ES-I3 (cell line): ENCODE data around the gene CCDC33.
"Not testable (repeated sequence)": the region's sequence is repeated elsewhere in the genome, so short reads cannot be mapped to it uniquely, and the experiment has no call there.

Experiments
- H3K36me3 ChIP-seq: 2 replicates; pipeline ENCODE4 v1.6.1; 2013; ENCODE audit warnings: mild to moderate bottlenecking, low read length, control low read depth, moderate library complexity; ENCODE audit not compliant: insufficient read depth
- H3K4me1 ChIP-seq: 2 replicates; pipeline ENCODE4 v1.6.1; 2013; ENCODE audit warnings: mild to moderate bottlenecking, control low read depth, low read length; ENCODE audit not compliant: insufficient read depth
- H3K9ac ChIP-seq: 2 replicates; pipeline ENCODE4 v1.6.1; 2013; ENCODE audit warnings: low read depth, mild to moderate bottlenecking, low read length, moderate library complexity
- H3K9me3 ChIP-seq: 2 replicates; pipeline ENCODE4 v1.6.1; 2013; ENCODE audit warnings: mild to moderate bottlenecking, low read length, moderate library complexity; ENCODE audit not compliant: control insufficient read depth, insufficient read depth

CCDC33 gene

DNA sequence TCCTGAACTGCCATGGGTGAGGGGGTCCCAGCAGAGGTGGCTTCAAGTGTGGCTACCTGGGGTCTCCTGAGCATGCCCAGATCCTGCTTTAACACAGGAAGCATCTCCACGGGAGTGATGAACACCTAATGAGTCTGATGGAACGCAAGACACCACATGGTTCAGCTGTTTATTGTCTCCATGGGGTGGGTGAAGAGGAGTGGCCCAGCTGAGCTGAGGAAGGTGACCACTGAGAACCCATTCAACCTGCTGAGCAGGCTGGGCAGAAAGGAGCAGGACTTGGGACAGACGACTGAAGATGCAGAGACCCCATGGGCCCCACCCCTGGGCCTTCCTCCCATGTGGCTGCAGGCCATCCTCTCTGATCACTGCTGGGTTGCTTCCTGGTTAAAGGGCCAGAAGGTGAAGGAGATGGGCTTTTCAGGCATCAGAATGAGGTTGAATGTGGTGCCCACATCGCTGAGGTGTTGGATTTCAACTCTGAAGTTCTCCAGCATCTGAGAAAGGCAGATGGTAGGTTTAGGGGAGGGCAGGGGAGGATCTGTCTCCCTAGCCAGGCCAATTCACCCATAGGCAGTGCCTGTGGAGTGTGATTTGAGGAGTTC is 101.6 kb downstream of the CCDC33 start:
- H3K36me3 ChIP-seq, result no peaks in the 10 kb centered on the region
- H3K9ac ChIP-seq, result no peak overlapping the region
- no peaks in the 10 kb centered on the region for H3K9me3 ChIP-seq
- H3K4me1 ChIP-seq, result no peaks in the 10 kb centered on the region; the same call in 1 of the 2 replicates

DNA sequence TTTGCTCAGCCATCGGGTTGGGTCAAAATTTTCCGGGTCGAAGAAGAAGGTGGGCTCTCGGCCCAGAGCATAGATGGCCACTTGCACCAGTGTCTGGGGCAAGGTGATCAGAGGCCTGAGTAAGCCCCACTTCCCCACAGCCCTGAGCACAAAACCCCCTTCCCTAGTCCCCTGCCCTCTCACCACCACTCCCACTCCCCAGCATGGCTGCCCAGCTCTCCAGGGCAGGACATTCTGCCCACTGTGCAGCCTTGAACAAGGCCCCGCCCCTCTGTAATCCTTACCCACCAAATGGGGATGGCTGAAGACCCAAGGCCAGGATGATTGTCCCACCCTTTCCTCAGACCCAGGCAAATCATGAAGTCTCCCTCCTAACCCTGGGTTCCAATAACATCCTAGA is 102.5 kb downstream of the CCDC33 start:
- no peaks in the 10 kb centered on the region for H3K36me3 ChIP-seq
- H3K4me1 ChIP-seq, result no peaks in the 10 kb centered on the region; the same call in 1 of the 2 replicates
- H3K9me3 ChIP-seq, result no peaks in the 10 kb centered on the region
- H3K9ac ChIP-seq, result no peak overlapping the region

DNA sequence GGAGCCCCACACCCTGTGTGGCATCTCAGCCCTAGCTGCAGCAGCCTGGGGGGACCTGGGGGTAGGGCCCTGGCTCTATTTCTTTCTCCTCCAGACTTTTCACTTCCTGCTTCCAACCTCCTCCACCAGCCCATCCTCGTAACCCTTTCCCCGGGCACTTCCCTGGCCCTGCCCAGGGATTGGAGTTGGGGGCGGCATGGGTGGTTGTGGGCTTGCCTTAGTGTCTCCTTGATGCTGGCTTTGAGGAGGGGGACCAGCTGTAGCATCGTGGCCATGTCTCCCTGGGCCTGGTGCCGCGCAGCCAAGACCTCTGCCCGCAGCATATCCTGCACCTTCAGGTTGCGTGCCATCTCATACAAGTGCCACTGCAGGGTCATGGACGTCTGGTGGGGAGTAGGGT is 103.2 kb downstream of the CCDC33 start:
- Histone ChIP-seq H3K36me3 (no peaks in the 10 kb centered on the region), H3K4me1 (no peaks in the 10 kb centered on the region; the same call in 1 of the 2 replicates), H3K9me3 (no peaks in the 10 kb centered on the region), H3K9ac (no peak overlapping the region)

DNA sequence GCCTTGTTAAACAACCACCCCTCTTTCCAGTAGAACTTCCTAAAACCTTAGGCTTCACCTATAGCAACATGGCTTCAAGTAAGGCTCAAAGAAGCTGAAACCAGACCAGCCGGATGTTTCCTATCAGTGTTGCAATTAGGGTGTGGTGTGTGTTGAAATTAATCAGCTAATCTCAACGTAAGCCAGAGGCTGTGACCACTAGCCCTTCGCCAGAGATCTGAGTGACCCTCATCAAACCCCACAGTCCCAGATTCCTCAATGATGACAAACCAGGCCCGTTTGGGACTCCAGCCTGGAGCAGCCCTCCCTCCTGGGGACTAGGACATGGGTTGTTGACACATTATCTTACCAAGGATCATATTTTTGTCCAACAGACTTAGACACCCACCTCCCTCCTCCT is 104.0 kb downstream of the CCDC33 start:
- peaks cover 2% of the 10 kb centered on the region; the same call in 1 of the 2 replicates for H3K4me1 ChIP-seq
- H3K9me3 ChIP-seq, result no peaks in the 10 kb centered on the region
- H3K36me3 ChIP-seq, result no peaks in the 10 kb centered on the region
- no peak overlapping the region for H3K9ac ChIP-seq

DNA sequence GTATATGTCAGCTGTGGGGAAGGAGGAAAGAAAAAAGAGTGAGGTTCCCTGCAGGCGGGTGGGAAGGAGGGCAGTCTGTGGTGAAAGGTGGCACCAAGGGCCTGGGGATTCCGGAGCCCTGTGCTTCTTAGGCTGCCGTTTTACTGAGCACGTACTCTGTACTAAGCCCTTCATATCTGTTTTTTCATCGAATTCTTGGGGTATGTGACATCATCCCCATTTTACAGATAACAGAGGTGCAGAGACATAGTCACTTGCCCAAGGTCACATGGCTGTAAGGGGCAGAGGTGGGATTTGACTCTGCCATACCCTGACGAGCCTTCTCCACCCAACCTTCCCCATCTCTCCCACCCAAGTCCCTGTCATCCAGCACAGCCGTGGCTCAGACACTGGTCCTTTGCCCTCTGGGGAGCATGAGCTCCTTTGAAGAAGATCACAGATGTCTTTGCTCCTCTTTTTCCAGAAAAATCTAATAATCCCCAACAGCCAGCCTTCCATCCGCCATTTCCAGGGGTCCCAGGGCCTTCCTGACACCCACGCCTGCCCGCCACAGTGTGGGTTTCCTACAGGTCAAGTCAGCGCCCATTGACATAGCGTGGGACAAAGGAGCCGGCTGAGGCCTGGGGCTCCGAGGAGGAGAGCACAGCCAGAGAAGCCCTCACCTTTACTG is 107.1 kb downstream of the CCDC33 start:
- peaks cover 8% of the 10 kb centered on the region; the same call in 1 of the 2 replicates for H3K4me1 ChIP-seq
- H3K36me3 ChIP-seq, result no peaks in the 10 kb centered on the region
- no peak overlapping the region for H3K9ac ChIP-seq
- no peaks in the 10 kb centered on the region for H3K9me3 ChIP-seq

DNA sequence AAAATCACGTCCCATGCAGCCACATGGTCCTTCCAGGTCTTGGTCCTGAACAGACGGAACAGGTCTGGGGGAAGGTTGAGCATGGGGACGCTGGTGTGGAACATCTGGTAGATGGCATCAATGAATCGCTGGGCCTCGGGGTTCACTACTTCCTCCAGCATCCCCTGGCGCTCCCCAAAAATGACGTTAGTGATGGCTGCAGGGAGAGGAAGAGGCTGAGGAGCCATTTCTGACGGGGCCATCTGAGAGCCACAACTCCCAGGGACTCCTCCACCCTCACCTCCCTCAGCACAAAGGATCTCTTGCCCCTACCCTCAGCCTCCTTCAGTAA is 107.6 kb downstream of the CCDC33 start:
- H3K9ac ChIP-seq, result no peak overlapping the region
- H3K9me3 ChIP-seq, result no peaks in the 10 kb centered on the region
- peaks cover 8% of the 10 kb centered on the region; the same call in 1 of the 2 replicates for H3K4me1 ChIP-seq
- H3K36me3 ChIP-seq, result no peaks in the 10 kb centered on the region

DNA sequence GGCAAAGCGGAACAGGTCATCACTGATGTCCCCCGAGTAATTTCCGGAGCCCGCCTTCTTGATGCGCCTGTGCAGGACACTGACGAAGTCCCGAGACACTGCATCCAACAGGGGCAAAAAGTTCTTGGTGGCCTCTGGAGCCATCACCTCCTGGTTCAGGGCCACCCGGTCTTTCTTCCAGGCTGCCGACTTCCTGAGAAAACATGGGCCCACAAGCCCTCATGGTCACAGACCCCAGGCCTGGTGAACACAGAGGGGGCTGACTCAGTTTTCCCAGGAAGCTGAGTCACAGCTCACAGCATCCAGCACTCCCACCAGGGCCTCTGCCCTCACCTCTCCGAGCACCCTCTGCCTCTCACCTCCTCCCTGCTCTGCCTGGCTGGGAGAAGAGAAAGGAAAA is 108.9 kb downstream of the CCDC33 start:
- H3K9me3 ChIP-seq, result no peaks in the 10 kb centered on the region

DNA sequence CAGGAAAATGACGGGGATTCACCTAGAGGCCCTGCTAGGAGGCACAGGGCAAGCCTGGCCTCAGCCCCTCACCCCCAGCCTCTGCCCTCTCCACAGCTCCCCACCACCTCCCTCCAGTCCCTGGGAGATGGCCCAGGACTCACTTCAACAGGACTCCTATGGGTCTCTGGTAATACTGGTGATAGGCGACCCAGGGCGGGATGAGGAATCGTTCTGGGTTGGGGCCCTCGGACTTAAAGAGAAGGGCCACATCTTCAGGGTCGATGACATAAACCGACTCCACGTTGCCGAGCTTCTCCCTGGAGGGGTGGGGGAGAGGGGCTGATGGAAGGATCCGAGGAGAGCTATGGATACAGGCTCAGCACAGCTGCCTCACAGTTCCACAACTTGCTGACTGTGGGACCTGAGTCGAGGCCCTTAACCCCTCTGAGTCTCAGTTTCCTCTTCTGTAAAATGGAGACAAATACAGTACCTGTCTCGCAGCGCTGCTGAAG is 111.7 kb downstream of the CCDC33 start:
- Histone ChIP-seq H3K4me1 (peaks cover 8% of the 10 kb centered on the region; the same call in 1 of the 2 replicates), H3K9me3 (no peaks in the 10 kb centered on the region), H3K9ac (no peak overlapping the region), H3K36me3 (no peaks in the 10 kb centered on the region)

More for the DNA sequence above, 108.9 kb downstream of the CCDC33 start:
- no peak overlapping the region for H3K9ac ChIP-seq
- no peaks in the 10 kb centered on the region for H3K36me3 ChIP-seq
- peaks cover 8% of the 10 kb centered on the region; the same call in 1 of the 2 replicates for H3K4me1 ChIP-seq

DNA sequence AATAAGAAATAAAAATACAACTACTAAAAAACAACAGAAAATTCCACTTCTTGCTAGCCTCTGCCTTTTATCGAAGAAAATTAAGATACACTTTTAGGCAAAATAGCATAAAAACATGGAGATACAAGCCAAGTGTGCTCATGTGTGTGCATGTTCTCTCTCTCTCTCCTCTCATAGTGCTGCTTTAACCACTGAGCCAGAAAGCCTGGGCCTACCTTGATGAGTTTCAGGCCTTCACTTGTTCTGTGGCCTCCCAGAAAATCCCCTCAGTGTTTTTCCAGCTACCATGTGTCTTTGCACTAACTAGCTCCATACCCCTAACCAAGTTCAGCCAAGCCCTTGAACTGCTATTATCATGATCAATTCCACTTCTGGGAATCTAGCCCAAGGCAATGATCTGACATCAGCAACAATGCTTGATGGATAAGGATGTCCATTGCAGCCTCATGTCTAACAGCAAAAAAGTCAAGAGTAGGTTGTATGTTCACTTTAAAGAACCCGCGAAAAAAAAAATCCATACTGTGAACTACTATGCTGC is 113.2 kb downstream of the CCDC33 start:
- Histone ChIP-seq H3K4me1 (peaks cover 8% of the 10 kb centered on the region; the same call in 1 of the 2 replicates), H3K9me3 (no peaks in the 10 kb centered on the region; the same call in none of the 2 replicates), H3K36me3 (no peaks in the 10 kb centered on the region), H3K9ac (no peak overlapping the region)

DNA sequence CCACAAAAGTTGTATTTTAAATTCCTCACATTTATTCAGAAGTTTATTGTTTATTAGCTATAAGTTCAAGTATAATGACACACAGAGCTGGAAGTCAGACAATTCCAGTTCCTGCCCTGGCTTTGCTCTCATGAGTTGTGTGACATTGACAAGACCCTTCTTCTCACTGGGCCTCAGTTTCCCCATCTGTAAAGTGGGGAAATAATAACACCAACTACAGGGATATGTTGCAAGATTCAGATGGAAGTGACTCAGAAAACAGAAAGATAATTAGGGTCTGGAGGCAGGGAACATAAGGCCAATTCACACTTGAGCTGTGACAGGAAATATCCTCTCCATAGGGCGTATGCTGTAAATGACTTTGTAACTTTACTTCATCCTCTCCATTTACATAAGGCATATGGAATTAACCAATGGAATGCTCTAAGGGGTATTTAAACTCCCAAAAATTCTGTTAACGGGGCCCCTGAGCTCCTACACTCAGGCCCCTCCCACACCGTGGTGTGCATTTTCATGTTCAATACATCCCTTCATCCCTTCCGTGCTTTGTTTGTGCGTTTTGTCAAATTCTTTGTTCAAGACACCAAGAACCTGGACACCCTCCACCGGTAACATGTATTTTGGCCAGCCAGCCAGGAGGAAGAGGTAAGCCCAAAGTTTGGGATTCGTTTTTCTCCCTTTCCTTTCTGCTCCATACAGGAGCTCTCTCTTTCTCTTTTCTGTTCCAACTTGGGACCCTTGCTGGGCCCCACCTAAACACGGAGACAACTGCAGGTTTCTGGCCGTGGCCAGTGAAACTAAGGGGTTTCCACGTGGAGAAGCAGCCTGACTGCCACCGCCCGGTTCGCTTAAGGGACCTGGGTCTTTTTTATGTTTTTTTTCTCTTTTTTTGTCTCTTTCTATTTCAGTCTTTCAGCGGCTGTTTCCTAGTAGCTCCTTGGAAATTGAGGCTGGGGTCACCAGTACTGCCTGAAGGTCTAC is 114.5 kb downstream of the CCDC33 start:
- Histone ChIP-seq H3K9ac (no peak overlapping the region), H3K9me3 (no peaks in the 10 kb centered on the region; the same call in none of the 2 replicates), H3K4me1 (peaks cover 2% of the 10 kb centered on the region; the same call in 1 of the 2 replicates)

DNA sequence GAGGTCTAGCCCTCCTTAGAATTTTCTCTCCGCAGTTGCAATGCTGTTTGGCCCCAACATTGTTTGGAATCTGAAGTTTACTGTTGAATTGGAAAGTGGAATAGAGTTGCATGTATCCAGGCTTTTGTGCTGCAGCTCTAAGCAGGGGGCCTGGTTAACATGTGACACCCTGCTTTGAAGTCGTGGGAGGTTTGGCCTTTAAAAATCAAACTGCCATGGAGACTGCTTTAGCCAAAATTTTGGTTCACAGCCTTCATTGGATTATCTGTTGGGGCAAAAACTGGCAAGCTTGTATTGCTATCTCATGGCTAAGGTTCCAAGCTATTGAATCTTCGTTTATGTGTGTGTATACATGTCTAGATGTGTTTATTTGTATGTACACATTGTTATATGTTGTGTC is 115.5 kb downstream of the CCDC33 start:
- no peaks in the 10 kb centered on the region; the same call in none of the 2 replicates for H3K9me3 ChIP-seq
- H3K4me1 ChIP-seq, result no peaks in the 10 kb centered on the region
- no peaks in the 10 kb centered on the region for H3K36me3 ChIP-seq
- H3K9ac ChIP-seq, result no peak overlapping the region

More for the DNA sequence above, 114.5 kb downstream of the CCDC33 start:
- no peaks in the 10 kb centered on the region for H3K36me3 ChIP-seq

DNA sequence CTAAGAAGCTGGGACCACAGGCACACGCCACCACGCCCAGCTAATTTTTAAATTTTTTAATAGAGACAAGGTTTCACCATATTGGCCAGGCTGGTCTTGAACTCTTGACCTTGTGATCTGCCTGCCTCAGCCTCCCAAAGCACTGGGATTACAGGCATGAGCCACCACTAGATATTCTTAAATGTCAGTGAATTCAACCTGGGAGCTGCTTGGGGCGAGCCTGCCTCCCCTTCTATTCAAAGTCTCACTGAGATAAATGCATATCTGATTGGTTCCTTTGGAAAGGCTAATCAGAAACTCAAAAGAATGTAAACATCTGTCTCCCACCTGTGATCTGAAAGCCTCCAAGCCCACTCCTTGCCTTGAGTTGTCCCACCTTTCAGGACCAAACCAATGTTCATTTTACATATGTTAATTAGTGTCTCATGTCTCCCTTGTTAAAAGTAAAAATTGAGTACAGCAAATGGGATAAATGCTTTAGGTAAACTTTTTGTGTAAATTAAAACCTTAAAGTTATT is 116.3 kb downstream of the CCDC33 start:
- H3K9ac ChIP-seq, result no peak overlapping the region
- no peaks in the 10 kb centered on the region; the same call in none of the 2 replicates for H3K9me3 ChIP-seq
- no peaks in the 10 kb centered on the region for H3K4me1 ChIP-seq
- H3K36me3 ChIP-seq, result no peaks in the 10 kb centered on the region

DNA sequence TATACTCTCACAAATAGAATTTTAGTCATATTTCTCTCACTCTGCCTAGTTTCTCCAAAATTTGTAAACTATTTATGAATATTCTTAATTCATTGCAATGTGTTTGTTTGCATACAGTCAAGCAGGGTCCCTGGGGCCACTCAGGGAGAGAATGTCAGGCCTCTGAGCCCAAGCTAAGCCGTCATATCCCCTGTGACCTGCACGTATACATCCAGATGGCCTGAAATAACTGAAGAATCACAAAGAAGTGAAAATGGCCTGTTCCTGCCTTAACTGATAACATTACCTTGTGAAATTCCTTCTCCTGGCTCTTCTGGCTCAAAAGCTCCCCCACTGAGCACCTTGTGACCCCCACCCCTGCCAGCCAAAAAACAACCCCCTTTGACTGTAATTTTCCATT is 117.9 kb downstream of the CCDC33 start:
- H3K9me3 ChIP-seq, H3K36me3 ChIP-seq: not testable (repeated sequence)

DNA sequence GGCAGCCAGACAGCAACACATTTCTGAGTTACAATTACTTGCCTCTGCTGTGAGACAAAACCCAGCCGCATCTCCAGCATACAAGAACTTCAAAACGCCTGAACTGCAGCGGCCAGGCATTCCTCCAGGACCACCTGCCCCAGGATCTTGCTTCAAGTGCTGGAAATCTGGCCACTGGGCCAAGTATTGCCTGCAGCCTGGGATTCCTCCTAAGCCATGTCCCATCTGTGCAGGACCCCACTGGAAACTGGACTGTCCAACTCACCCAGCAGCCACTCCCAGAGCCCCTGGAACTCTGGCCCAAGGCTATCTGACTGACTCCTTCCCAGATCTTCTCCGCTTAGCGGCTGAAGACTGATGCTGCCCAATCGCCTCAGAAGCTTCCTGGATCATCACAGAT is 119.9 kb downstream of the CCDC33 start:
- peaks cover 12% of the 10 kb centered on the region for H3K4me1 ChIP-seq
- H3K9ac ChIP-seq, H3K36me3 ChIP-seq, H3K9me3 ChIP-seq: not testable (repeated sequence)

More for the DNA sequence above, 117.9 kb downstream of the CCDC33 start:
- not testable (repeated sequence) for H3K9ac ChIP-seq, H3K4me1 ChIP-seq
